SKM-1 treated with dmso at 0.1 percent for 144 hours (cell line): ENCODE results near the gene BCL11B.

Experiments
- DNase-seq: peaks from one replicate; lab custom pipeline; 2025; ENCODE audit not compliant: unreplicated experiment; lab: John Stamatoyannopoulos, UW

The BCL11B gene

DNA sequence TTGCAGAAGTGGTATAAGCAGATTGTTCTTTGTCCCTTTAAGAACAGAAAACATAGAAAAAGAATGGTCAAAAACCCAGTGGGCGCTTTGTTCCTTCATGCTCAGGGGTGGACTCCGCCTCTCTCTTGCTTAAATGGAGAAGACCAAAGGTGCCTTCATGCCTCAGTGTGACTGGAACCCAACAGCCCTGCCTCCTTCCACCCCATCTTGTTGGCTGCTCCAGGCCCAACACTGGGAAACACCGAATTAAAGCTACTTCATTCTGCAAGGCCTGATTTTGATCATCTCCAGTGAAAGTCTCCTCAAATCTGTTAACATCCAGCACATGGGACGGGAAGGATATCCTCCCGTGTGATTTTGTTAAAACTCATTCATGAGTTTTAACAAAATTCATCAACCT is 103.7 kb downstream of the BCL11B start:
- no peak for DNase-seq

DNA sequence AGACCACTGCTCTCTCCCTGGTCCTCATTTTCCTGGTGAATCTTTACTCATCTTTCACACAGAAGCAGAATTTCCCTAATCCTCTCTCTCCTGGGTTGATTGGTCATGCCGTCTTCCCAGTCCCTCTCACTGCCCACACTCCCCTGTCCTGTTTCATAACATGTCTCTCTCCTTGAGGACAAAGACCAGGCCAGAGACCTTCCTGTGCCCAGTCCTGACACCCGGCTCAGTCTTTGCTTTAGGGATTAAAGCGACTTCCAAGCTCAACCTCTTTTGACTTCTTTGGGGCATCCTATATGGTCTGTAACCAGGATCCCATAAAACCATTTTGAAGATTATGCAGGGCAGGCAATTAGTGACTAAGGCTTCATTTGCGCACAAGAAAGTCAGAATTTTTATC is 105.5 kb downstream of the BCL11B start:
- DNase-seq = no peak

DNA sequence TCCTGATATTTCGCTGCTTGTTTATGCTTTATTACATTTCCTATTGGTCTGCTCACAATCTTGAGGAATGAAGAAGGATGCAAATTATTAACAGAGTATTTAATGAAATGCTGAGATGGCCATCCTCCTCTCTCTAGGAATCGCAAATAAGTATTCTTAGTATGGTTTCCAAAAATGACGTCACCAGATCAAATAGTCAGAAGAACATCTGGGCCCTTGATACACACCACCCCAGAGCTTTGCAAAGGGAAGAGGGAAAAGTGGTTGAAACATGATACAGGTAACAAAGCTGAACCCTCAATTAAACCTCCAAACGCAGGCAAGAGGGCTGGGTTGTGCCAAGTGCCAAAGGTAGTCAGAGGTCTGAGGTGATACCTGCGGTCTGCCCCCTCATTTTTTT is 107.3 kb downstream of the BCL11B start:
- no peak for DNase-seq

DNA sequence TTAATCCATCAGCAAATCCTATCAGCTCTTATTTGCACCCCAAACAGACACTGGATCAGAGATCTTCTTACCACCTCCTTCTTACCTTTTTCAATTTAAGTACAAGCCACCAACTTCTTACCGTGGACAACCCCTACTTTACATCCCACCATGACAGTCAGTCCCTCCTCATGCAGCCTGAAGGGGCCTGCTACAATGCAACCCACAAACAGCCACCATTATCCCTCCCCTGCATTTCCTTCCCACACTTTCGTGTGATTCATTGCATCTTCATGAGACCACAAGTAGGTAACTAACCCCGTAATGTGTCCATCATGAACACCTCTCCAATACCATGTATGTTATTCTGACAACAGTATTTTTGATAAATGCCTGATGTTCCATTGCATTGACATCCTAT is 108.6 kb downstream of the BCL11B start:
- DNase-seq = no peak

DNA sequence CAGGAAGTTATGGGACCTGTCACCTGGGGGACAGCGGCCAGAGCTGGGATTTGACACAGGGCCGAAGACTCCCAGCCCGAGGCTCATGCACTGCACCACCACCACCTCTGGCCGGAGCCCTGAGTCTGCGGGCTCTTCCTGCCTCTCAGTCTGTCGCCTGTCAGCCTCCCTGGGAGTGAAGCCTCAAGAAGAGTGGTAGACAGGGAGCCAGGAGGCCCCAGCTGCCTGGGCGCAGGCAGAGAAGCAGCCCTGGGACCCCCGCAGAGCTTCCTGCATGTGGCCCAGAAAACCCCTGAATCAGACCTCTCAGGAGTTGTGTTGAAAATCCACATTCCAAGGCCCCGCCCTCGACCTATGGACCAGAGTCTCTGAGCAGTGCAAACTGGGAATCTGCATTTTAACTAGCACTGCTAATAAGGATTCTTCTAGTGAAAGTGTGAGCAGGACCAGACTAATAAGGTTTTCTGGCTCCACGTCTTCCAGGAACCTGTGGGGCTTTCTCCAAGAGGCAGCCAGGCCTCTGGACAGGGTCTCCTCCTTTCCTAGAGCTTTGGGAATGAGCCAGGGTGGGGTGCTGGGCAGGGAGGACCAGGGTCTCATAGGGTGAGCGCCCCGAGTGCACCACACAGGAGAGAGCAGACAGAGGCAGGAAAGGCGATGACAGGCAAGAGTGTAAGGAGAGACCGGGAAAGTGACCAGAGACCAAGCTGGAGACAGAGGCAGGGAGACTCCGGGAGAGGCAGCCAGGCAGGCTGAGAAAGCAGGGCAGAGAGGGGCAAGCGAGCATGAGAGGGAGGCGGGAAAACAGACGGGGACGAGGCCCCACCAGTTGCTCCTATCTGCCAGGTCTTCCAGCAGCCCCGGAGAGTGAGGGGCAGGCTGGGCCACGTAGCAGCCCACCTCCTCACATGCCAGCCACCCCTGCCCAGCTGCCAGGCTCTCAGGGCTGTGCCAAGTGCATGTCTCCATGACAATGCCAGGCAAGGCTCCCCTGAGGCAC is 112.4 kb downstream of the BCL11B start:
- no peak for DNase-seq

GRCh38 chr14:99158646-99159165 is 113.3 kb downstream of the BCL11B start:
- no peak for DNase-seq

DNA sequence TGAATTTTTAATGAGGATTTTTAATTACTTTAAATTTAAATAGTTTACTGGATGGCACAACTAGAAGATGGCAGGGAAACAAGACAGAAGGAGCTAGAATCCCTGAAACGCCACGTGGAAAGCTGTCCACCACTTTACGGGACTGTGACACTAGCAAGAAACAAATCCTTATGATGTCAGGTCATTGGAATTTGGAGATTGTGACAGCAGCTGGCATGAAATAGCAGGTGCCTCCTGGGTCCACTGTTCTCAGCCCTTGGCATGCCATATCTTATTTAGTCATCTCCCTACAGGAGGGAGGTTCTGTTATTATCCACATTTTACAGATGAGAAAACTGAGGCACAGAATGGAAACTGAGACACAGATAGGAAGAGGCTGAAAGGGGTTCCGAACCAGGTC is 113.8 kb downstream of the BCL11B start:
- DNase-seq = no peak

DNA sequence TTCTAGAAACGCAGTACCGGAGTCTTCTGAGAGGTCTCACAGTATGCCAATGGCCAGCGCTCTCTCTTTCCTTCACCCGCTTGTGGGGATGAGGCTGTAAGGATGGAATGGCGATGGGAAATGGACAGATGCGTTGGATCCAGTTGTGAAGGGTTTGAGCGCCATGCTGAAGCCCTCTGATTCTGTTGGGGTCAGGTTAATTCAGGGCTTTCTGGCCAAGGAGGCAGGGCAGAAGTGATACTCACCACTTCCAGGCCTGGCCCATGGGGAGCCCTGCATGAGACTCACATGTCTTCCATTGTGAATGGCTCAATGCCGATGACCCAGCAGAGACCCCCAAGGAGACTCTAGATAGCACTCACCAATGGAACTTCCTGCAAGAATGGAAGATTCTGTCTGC is 114.3 kb downstream of the BCL11B start:
- no peak for DNase-seq

- DNase-seq = no peak
Measured at GRCh38 chr14:99157246-99157645, 114.8 kb downstream of the BCL11B start.

GRCh38 chr14:99156814-99157213 is 115.2 kb downstream of the BCL11B start:
- DNase-seq = no peak

DNA sequence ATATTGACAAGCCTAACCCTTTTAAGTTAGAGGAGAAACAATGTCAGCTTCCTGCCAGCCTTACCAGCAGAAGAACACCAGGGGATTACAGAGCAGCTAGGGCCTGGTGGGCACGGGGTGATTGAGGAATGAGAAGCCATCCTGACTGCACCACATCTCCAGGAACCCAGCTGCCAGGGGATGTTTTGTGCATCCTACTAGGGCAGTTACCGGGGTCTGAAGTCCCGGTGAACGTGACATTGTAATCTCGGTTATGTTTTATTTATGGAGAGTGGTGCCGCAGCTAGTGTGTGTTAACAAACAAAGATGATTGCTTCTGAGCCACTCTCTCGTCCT is 115.9 kb downstream of the BCL11B start:
- no peak for DNase-seq

GRCh38 chr14:99155173-99156089 is 116.6 kb downstream of the BCL11B start:
- DNase-seq = no peak

DNA sequence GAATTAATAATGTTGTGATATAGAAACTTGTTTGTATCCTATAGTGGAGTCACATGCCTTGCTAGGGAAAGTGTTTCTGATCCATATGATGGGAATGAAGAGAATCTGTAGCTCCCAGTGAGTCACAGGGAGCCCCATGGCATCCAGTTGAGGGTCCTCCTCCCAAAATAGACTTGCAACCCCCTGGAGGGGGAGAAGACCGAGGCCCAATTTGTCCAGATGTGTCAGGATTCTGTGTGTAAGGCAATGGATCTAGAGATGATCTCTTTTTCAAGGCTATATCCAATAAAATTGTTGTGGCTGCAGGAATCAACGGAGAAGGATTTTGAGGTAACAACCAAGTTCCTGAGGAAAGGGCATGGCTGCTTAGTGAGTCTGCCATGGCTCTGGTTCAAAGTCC is 121.8 kb downstream of the BCL11B start:
- DNase-seq = no peak

DNA sequence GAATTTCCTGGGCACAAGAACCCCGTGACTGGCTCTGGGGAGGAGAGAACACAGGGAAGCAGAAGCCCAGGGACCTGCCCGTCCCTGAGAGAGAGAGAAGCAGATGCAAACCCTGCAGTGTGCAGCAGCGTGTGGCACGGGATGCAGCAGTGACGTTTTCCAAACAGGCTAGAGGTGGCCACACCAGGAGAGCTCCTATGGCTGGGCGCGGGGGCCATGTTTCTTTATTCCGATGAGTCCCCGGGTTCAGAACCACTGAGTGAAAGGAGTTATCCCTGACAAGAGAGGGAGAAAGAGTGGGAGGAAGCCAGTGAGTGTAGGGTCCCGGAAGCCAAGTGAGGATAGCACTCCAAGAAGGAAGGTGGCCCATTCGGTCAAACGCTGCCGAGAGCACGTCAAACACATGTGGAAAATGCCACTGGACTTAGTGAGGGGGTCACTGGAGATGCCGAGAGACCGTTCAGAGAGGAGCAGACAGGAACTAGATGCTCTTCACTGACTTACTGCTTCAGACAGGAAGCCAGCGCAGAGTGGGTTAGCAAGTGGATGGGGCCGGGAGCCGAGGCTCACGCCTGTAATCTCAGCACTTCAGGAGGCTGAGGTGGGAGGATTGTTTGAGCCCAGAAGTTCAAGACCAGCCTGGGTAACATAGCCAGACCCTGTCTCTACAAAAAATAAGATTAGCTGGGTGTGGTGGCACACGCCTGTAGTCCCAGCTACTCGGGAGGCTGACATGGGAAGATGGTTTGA is 123.0 kb downstream of the BCL11B start:
- DNase-seq = no peak

GRCh38 chr14:99148131-99148530 is 123.9 kb downstream of the BCL11B start:
- no peak for DNase-seq

DNA sequence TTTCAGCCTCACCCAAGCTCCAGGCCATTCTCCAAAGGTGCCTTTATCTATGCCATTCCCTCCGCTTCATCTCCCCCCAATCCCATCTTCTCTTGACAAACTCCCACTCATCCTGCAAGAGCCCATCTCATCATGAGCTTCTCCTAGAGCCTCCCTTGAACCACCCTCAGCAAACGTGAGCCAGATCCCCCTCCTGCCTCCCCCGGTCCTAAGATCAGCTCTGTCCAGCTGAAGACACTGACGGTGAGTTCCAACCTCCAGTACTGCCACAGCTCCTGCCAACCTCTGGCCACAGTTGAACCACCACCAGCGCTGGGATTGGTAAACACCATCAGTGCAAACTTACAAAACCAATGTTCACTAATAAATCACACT is 124.6 kb downstream of the BCL11B start:
- no peak for DNase-seq

DNA sequence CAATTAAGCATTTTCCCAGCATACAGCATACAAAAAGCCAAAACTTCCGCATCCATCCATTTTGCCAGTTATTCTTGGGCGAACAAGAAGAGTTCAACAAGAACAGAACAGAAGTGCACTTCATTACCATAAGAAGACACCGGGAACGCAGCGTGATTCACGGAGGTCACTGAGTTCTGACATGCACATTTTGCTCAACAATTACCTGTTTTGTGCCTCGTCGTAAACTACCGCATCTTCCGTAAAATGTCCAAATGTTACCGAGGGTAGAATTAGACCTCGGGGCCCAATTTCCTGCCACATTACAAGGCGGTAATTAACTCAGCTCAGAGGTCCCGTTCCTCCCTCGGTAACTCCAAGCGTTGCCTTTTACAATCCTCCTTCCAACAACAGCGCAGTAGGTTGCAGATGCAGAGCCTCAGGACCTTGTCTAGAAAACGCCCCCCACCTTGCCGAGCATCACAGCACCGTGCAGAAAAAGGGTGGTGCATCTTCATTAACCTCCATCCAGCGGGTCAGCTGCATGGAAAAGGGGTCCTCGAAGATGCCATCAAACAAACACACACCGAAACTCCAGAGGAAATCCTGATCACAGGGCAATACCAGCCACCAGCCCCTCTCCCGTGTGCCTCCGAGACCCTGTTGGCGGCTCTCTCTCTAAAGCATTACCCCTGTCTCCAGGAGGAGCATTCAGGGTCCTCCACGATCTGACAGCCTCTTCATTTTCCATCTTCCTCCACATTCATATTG is 125.2 kb downstream of the BCL11B start:
- no peak for DNase-seq

DNA sequence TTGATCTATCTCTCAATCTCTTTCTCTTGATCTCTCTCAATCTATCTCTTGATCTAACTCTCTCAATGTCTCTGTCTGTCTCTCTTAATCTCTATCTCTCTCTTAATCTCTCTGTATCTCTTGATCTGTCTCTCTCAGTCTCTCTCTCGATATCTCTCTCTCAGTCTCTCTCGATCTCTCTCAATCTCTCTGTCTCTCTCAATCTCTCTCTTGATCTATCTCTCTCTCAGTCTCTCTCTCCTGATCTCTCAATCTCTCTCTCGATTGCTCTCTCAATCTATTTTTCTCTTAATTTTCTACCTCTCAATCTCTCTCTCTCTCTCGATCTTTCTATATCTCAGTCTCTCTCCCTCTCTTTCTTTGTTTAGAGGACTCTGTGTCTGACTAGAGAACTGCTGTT is 126.7 kb downstream of the BCL11B start:
- no peak for DNase-seq

DNA sequence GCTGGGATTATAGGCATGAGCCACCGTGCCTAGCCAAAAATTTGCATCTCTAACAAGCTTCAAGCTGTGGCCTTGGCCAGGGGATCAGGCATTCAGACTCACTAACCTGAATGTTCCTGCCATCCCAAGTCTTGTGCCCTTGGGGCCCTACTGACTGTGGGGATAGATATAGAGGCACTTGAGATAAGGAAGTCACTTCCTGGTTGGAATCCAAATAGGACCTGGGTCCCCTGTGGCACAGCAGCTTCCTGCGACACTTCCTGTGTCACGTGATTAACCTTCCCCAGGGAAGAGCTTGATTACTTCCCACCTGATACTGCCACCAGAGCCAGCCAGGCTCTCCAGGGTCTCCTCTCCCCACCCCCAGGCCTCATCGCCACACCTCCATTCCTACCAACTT is 128.2 kb downstream of the BCL11B start:
- no peak for DNase-seq

- DNase-seq = no peak
Measured at GRCh38 chr14:99143126-99143525, 128.9 kb downstream of the BCL11B start.
